Stimulated activated CD8-positive, alpha-beta memory T cell treated with anti-CD3 and anti-CD28 coated beads, Interleukin-15, amount 100 ng/mL, for 4 hours (primary cell): ENCODE data around the gene TPP1.

Experiments used
- DNase-seq, 2 donors: peaks; one replicate each; pipeline ENCODE4 v3.0.0-alpha.2; 2020; ENCODE audit warnings: low read depth in 2 of 2

Gene TPP1

GRCh38 chr11:6619004-6619745 lies at the start of gene TPP1:
Gene TPP1, minus strand, starts transcription at chr11:6619422. Its CDS starts 22 bp downstream, at chr11:6619400.
- DNase-seq, result peak; percentile 77 to 85

GRCh38 chr11:6667733-6668374 lies 48.6 kb upstream of the TPP1 start:
- no peak for DNase-seq

GRCh38 chr11:6666302-6667183 lies 47.3 kb upstream of the TPP1 start:
- DNase-seq, result no peak

- no peak for DNase-seq
Observed at GRCh38 chr11:6664551-6664950, 45.3 kb upstream of the TPP1 start.

GRCh38 chr11:6663794-6664469 lies 44.7 kb upstream of the TPP1 start:
- no peak for DNase-seq

- no peak for DNase-seq
Observed at GRCh38 chr11:6660712-6661111, 41.5 kb upstream of the TPP1 start.

- no peak for DNase-seq
Observed at GRCh38 chr11:6658647-6659046, 39.4 kb upstream of the TPP1 start.

GRCh38 chr11:6657346-6657745 lies 38.1 kb upstream of the TPP1 start:
- DNase-seq, result no peak

- no peak for DNase-seq
Observed at GRCh38 chr11:6656936-6657335, 37.7 kb upstream of the TPP1 start.

- no peak for DNase-seq
Observed at GRCh38 chr11:6656584-6656915, 37.3 kb upstream of the TPP1 start.

- DNase-seq, result no peak
Observed at GRCh38 chr11:6655790-6656583, 36.8 kb upstream of the TPP1 start, which contains the start of gene DCHS1. Gene DCHS1, minus strand, starts transcription at chr11:6655809. Its CDS starts 14,196 bp downstream, at chr11:6641613.

- DNase-seq, result no peak
Observed at GRCh38 chr11:6655020-6655789, 36.0 kb upstream of the TPP1 start.

- DNase-seq, result no peak
Observed at GRCh38 chr11:6654281-6655019, 35.2 kb upstream of the TPP1 start.

GRCh38 chr11:6653656-6654055 lies 34.4 kb upstream of the TPP1 start:
- no peak for DNase-seq

GRCh38 chr11:6653097-6653496 lies 33.9 kb upstream of the TPP1 start:
- no peak for DNase-seq

- DNase-seq, result no peak
Observed at GRCh38 chr11:6652182-6652581, 33.0 kb upstream of the TPP1 start.

GRCh38 chr11:6650980-6651379 lies 31.8 kb upstream of the TPP1 start:
- peak in 1 of 2 donors; percentile 43 for DNase-seq

- DNase-seq, result no peak
Observed at GRCh38 chr11:6650104-6650503, 30.9 kb upstream of the TPP1 start.

- no peak for DNase-seq
Observed at GRCh38 chr11:6648501-6648900, 29.3 kb upstream of the TPP1 start.

GRCh38 chr11:6647836-6648235 lies 28.6 kb upstream of the TPP1 start:
- DNase-seq, result no peak
